ENCODE results near the gene ZC3HAV1.

ZC3HAV1 gene

DNA sequence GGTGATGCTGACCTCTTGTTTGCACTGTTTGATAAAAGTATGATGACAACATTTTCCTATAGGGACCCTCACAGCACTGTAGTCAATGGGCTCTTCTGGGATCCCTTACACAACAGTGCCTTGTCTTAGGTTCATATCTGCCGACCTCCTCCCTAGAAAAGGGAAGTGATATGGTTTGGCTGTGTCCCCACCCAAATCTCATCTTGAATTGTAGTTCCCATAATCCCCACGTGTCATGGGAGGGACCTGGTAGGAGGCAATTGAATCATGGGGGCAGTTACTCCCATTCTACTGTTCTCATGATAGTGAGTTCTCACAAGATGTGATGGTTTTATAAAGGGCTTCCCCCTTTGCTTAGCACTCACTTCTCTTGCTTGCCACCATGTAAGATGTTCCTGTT is 23.1 kb downstream of the ZC3HAV1 start (continued):
- TF ChIP-seq, protein P1, sequence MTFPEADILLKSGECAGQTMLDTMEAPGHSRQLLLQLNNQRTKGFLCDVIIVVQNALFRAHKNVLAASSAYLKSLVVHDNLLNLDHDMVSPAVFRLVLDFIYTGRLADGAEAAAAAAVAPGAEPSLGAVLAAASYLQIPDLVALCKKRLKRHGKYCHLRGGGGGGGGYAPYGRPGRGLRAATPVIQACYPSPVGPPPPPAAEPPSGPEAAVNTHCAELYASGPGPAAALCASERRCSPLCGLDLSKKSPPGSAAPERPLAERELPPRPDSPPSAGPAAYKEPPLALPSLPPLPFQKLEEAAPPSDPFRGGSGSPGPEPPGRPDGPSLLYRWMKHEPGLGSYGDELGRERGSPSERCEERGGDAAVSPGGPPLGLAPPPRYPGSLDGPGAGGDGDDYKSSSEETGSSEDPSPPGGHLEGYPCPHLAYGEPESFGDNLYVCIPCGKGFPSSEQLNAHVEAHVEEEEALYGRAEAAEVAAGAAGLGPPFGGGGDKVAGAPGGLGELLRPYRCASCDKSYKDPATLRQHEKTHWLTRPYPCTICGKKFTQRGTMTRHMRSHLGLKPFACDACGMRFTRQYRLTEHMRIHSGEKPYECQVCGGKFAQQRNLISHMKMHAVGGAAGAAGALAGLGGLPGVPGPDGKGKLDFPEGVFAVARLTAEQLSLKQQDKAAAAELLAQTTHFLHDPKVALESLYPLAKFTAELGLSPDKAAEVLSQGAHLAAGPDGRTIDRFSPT (tag by site-specific recombination; IDR thresholded peaks at IDR 0.05): no peak
- TF ChIP-seq ZNF2 (tag by site-specific recombination; IDR thresholded peaks at IDR 0.05): no peak

DNA sequence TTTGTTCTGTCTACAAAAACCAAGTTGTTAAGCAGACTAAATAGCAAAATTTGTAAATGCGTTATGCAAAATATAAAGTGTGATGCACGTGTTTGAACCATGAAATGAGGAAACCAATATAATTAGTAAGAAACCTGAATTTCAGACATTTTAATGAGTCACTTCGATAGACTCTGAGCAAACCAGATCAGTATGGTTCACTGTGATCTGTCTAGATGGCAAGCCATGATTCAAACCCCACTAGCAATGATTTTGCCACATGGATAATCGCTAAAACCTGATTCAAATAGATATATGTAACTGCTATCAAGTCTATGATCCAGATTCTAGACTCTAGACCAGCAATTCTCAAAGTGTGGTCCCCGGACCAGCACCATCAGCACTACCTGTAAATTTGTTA is 24.8 kb downstream of the ZC3HAV1 start:
- TF ChIP-seq RBAK (tag by site-specific recombination; IDR thresholded peaks at IDR 0.05) (no peak), ZNF302 (tag by site-specific recombination; IDR thresholded peaks at IDR 0.05; ENCODE audit: low read depth) (no peak), ZBTB48 (tag by site-specific recombination; IDR thresholded peaks at IDR 0.05) (no peak), EGR2 (tag by site-specific recombination; IDR thresholded peaks at IDR 0.05; ENCODE audit: low read depth) (no peak), ZNF701 (tag by site-specific recombination; IDR thresholded peaks at IDR 0.05) (no peak), ZNF132 (tag by site-specific recombination; IDR thresholded peaks at IDR 0.05; ENCODE audit: borderline replicate concordance) (no peak), ZBTB21 (tag by site-specific recombination; IDR thresholded peaks at IDR 0.05) (no peak), ZNF433 (tag by site-specific recombination; IDR thresholded peaks at IDR 0.05; ENCODE audit: low read depth) (no peak), MEIS1 (CRISPR knock-in tag; IDR thresholded peaks at IDR 0.05; ENCODE audit: borderline replicate concordance) (no peak), ZNF157 (tag by site-specific recombination; IDR thresholded peaks at IDR 0.05) (no peak), ZNF514 (tag by site-specific recombination; IDR thresholded peaks at IDR 0.05) (no peak), ZNF324 (tag by site-specific recombination; IDR thresholded peaks at IDR 0.05) (no peak), ZNF843 (tag by site-specific recombination; IDR thresholded peaks at IDR 0.05) (no peak), YY2 (tag by site-specific recombination; IDR thresholded peaks at IDR 0.05) (no peak)
- TF ChIP-seq, protein P2, sequence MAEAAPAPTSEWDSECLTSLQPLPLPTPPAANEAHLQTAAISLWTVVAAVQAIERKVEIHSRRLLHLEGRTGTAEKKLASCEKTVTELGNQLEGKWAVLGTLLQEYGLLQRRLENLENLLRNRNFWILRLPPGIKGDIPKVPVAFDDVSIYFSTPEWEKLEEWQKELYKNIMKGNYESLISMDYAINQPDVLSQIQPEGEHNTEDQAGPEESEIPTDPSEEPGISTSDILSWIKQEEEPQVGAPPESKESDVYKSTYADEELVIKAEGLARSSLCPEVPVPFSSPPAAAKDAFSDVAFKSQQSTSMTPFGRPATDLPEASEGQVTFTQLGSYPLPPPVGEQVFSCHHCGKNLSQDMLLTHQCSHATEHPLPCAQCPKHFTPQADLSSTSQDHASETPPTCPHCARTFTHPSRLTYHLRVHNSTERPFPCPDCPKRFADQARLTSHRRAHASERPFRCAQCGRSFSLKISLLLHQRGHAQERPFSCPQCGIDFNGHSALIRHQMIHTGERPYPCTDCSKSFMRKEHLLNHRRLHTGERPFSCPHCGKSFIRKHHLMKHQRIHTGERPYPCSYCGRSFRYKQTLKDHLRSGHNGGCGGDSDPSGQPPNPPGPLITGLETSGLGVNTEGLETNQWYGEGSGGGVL (tag by site-specific recombination; IDR thresholded peaks at IDR 0.05): no peak
- TF ChIP-seq, protein P3, sequence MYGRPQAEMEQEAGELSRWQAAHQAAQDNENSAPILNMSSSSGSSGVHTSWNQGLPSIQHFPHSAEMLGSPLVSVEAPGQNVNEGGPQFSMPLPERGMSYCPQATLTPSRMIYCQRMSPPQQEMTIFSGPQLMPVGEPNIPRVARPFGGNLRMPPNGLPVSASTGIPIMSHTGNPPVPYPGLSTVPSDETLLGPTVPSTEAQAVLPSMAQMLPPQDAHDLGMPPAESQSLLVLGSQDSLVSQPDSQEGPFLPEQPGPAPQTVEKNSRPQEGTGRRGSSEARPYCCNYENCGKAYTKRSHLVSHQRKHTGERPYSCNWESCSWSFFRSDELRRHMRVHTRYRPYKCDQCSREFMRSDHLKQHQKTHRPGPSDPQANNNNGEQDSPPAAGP (tag by site-specific recombination; IDR thresholded peaks at IDR 0.05): no peak
- TF ChIP-seq, protein P4, sequence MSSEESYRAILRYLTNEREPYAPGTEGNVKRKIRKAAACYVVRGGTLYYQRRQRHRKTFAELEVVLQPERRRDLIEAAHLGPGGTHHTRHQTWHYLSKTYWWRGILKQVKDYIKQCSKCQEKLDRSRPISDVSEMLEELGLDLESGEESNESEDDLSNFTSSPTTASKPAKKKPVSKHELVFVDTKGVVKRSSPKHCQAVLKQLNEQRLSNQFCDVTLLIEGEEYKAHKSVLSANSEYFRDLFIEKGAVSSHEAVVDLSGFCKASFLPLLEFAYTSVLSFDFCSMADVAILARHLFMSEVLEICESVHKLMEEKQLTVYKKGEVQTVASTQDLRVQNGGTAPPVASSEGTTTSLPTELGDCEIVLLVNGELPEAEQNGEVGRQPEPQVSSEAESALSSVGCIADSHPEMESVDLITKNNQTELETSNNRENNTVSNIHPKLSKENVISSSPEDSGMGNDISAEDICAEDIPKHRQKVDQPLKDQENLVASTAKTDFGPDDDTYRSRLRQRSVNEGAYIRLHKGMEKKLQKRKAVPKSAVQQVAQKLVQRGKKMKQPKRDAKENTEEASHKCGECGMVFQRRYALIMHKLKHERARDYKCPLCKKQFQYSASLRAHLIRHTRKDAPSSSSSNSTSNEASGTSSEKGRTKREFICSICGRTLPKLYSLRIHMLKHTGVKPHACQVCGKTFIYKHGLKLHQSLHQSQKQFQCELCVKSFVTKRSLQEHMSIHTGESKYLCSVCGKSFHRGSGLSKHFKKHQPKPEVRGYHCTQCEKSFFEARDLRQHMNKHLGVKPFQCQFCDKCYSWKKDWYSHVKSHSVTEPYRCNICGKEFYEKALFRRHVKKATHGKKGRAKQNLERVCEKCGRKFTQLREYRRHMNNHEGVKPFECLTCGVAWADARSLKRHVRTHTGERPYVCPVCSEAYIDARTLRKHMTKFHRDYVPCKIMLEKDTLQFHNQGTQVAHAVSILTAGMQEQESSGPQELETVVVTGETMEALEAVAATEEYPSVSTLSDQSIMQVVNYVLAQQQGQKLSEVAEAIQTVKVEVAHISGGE (tag by site-specific recombination; conservative IDR thresholded peaks at IDR 0.05; ENCODE audit: low read depth): no peak
- TF ChIP-seq, protein P5, sequence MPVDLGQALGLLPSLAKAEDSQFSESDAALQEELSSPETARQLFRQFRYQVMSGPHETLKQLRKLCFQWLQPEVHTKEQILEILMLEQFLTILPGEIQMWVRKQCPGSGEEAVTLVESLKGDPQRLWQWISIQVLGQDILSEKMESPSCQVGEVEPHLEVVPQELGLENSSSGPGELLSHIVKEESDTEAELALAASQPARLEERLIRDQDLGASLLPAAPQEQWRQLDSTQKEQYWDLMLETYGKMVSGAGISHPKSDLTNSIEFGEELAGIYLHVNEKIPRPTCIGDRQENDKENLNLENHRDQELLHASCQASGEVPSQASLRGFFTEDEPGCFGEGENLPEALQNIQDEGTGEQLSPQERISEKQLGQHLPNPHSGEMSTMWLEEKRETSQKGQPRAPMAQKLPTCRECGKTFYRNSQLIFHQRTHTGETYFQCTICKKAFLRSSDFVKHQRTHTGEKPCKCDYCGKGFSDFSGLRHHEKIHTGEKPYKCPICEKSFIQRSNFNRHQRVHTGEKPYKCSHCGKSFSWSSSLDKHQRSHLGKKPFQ (tag by site-specific recombination; IDR thresholded peaks at IDR 0.05): no peak
- TF ChIP-seq, protein P6, sequence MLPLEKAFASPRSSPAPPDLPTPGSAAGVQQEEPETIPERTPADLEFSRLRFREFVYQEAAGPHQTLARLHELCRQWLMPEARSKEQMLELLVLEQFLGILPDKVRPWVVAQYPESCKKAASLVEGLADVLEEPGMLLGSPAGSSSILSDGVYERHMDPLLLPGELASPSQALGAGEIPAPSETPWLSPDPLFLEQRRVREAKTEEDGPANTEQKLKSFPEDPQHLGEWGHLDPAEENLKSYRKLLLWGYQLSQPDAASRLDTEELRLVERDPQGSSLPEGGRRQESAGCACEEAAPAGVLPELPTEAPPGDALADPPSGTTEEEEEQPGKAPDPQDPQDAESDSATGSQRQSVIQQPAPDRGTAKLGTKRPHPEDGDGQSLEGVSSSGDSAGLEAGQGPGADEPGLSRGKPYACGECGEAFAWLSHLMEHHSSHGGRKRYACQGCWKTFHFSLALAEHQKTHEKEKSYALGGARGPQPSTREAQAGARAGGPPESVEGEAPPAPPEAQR (tag by site-specific recombination; IDR thresholded peaks at IDR 0.05): no peak
- Histone ChIP-seq H3K27ac (ENCODE audit: extremely low read depth, low read depth, low read length) (no peak overlapping the region), H3K4me3 (ENCODE audit: low read depth, low read length) (no peak overlapping the region), H3K4me1 (ENCODE audit: control insufficient read depth, insufficient read depth, low read length) (no peaks in the 10 kb centered on the region), H3K36me3 (ENCODE audit: control insufficient read depth in 2 of 2, insufficient read depth in 1 of 2, low read length in 2 of 2) (peaks cover 3 to 99% of the 10 kb centered on the region in 2 experiments), H3K9me3 (ENCODE audit: control insufficient read depth, insufficient read depth, low read depth, low read length) (no peaks in the 10 kb centered on the region)
- ChIA-PET POLR2A (no interaction called here), CTCF (interaction anchor here (1.2 kb wide), 1 partner anchor 10 kb away, joined by 8 read pairs; no protein-coding TSS in a partner anchor)

Data from HEK293 (cell line).